ENCODE data around the gene FOXE1.

- TF ChIP-seq CTCF (IDR thresholded peaks at IDR 0.05; ENCODE audit: insufficient read depth, low read length) (peak; percentile 72), POLR2AphosphoS5 (IDR thresholded peaks at IDR 0.05; ENCODE audit: low read depth) (no peak)
Observed at GRCh38 chr9:97889941-97890887, 37.2 kb downstream of the FOXE1 start.
